Measurements from ENCODE around the gene CACNG8. TPM values are rescaled to one million over a fixed set of nuclear protein-coding genes. Genes with fewer than 3 reads are reported as not detected.
"Not testable (repeated sequence)": the region's sequence is repeated elsewhere in the genome, so short reads cannot be mapped to it uniquely, and the experiment has no call there.

CACNG8 gene
- polyA plus RNA-seq (ENCODE audit: insufficient read length in 3 of 3) = under 1 TPM; 0.17 to 0.21 (median 0.20) TPM

- DNase-seq (ENCODE audit: low read depth in 3 of 3, low spot score in 2 of 3) = no peak
Observed at GRCh38 chr19:53962887-53963431, at the start of gene CACNG8. Gene CACNG8, plus strand, starts transcription at chr19:53962937.

DNA sequence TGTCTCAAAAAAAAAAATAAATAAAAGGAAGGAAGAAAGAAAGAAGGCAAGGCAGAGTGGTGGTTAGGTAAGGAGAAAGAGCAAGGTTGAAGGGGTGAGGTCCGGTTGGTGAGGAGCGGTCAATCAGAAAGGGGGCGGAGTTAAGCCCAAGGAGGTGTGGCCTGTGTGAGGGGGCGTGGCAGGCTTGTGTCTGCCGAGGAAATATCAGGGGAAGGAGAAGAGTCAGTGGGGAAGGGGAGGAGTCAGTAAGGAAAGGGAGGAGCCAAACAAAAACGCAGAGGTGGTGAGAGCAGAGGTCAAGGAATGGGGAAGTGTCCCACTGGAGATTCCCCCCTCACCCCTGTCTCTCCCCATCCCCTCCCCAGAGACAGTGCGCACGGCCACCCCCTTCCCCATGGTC lies 47.7 kb upstream of the CACNG8 start:
- no peak for DNase-seq (ENCODE audit: low read depth in 3 of 3, low spot score in 2 of 3)

DNA sequence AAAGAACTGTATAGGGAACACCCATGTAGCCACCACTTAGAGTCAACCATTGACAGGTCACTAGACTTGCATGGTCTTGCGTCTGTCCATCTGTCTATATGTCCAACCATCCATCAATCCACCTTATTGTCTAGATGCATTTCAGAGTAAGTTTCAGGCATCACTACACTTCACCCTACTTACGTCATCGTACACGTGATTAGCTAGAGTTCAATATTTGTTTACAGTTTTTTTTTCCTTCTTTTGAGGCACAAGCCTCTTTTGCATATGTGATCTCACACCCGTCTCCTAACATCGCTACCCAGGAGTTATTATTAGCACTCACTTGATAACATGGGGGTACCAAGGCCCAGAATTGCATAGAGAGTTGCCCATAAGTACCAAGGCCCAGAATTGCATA lies 46.7 kb upstream of the CACNG8 start:
- DNase-seq (ENCODE audit: low read depth in 3 of 3, low spot score in 2 of 3) = no peak

DNA sequence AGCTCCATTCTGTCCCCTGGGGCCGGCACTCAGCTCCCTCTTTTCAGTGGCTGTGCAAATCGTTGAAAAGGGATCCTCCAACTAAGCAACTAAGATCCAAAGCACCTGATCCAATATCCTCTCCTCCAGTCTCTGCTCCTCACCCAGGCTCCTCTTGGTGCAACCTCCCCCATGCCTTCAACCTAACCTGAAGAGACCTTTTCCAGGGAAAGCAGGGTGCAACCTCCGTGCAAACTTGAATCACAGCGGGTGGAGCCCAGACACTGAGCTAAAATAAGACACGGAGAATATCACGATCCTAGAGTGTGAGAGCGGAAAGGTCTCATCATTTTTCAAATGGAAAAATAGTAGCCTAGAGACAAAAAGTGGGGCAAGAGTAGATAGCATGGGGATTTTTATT lies 45.4 kb upstream of the CACNG8 start:
- no peak for DNase-seq (ENCODE audit: low read depth in 3 of 3, low spot score in 2 of 3)

DNA sequence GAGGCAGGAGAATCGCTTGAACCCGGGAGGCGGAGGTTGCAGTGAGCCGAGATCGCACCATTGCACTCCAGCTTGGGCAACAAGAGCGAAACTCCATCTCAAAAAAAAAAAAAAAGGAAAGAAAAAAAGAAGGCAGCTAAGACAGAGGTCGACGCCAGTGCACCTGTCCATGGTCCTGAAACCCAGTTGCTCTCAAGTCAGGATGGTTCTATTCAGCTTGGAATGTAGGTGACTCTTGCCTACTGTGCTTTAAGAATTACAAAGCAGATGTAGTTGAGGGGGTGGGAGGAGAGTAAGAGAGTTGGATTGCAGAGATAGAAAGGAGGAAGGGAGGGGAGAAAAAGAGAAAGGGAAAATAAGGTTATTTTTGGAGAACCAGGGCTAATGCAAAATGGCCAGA lies 35.0 kb upstream of the CACNG8 start:
- DNase-seq (ENCODE audit: low read depth in 3 of 3, low spot score in 2 of 3) = peak; percentile 43 to 69 (median 44)

- DNase-seq (ENCODE audit: low read depth in 3 of 3, low spot score in 2 of 3) = no peak
Observed at GRCh38 chr19:53936029-53936428, 26.7 kb upstream of the CACNG8 start.

- no peak for DNase-seq (ENCODE audit: low read depth in 3 of 3, low spot score in 2 of 3)
Observed at GRCh38 chr19:53942001-53942786, 20.5 kb upstream of the CACNG8 start.

DNA sequence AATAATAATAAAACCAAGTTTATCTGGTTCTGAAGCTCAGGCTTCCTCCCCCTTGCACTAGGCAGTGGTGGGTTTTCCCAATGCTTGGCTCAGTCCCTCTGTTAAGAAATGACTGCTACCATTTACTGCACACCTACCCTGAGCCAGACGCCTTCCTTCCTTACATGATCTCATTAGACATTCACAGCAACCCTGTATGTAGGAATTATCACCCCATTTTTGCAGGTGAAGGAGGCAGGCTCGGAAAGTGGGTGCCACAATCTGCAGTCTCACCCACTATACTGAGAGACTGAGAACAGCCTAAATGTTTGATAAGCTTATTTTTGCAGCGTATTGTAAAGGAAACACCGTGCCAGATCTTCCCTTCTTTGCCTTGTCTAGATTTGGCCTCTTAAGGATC lies 18.3 kb upstream of the CACNG8 start:
- DNase-seq (ENCODE audit: low read depth in 3 of 3, low spot score in 2 of 3) = no peak

DNA sequence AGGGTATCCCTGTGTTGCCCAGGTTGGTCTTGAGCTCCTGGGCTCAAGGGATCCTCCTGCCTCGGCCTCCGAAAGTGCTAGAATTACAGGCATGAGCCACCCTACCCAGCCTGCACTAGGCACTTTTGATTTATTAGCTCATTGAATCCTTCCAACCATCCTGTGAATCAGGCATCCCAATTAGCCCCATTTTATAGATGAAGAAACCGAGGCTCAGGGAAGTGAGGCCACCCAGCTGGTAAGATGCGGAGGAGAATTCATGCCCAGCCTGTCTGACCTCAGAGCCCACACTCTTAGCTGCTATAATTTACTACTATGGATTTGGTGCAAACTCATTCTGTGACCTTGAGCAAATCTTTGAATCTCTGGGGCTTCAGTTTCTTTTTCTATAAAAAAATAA lies 17.8 kb upstream of the CACNG8 start:
- no peak for DNase-seq (ENCODE audit: low read depth in 3 of 3, low spot score in 2 of 3)

GRCh38 chr19:53945441-53945840 lies 17.3 kb upstream of the CACNG8 start:
- DNase-seq (ENCODE audit: low read depth in 3 of 3, low spot score in 2 of 3) = no peak

- DNase-seq (ENCODE audit: low read depth in 3 of 3, low spot score in 2 of 3) = no peak
Observed at GRCh38 chr19:53945998-53946397, 16.7 kb upstream of the CACNG8 start.

DNA sequence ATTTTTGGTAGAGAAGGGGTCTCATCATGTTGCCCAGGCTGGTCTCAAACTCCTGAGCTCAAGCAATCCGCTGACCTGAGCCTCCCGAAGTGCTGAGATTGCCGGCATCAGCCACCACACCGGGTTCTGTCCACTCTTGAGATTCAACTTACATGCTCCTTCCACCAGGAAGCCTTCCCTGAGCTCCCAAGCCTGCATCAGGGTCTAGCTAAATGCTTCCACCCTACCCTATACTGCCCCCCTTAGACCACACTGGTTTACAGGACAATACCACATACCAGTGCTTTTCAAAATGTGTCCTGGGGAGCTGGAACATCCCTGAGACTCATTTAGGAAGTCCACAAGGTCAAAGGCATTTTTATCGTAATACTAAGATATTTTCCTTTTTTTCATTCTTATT lies 15.1 kb upstream of the CACNG8 start:
- no peak for DNase-seq (ENCODE audit: low read depth in 3 of 3, low spot score in 2 of 3)

DNA sequence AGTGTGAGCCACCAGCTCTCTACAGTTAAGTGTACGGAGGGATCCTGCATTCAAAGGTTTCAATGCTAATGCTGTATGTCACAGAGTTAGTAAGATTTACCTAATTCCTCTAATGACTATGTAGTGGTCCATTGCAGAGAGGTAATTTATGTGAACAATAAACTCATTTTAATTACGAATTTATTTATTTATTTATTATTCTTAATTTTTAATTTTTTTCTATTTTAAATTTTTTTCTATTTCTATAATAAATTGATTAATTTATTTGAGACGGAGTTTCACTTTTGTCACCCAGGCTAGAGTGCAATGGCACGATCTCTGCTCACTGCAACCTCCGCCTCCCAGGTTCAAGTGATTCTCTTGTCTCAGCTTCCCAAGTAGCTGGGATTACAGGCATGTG lies 14.1 kb upstream of the CACNG8 start:
- not testable (repeated sequence) for DNase-seq (ENCODE audit: low read depth in 3 of 3, low spot score in 2 of 3)

DNA sequence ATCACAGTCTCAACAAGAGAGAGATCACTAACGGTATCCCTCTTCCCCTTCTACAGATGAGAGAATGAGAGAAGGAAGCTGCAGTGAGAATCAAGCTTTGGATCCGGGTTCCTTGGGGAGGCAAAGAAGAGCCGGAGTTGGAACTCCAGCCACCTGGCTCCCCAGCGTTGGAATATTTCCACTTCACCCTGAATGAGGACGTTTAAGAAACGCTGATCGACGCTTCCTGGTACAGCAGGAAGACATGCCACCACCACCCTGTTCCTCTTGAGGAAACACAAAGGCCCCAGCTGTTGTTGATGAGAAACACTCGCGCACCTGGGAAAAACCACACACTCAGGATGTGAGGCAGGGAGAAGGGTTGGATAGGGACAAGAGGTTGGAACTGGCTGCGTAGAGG lies 11.3 kb upstream of the CACNG8 start:
- DNase-seq (ENCODE audit: low read depth in 3 of 3, low spot score in 2 of 3) = no peak

- DNase-seq (ENCODE audit: low read depth in 3 of 3, low spot score in 2 of 3) = no peak
Observed at GRCh38 chr19:53951947-53952346, 10.8 kb upstream of the CACNG8 start.

GRCh38 chr19:53953383-53953782 lies 9.4 kb upstream of the CACNG8 start:
- no peak for DNase-seq (ENCODE audit: low read depth in 3 of 3, low spot score in 2 of 3)

DNA sequence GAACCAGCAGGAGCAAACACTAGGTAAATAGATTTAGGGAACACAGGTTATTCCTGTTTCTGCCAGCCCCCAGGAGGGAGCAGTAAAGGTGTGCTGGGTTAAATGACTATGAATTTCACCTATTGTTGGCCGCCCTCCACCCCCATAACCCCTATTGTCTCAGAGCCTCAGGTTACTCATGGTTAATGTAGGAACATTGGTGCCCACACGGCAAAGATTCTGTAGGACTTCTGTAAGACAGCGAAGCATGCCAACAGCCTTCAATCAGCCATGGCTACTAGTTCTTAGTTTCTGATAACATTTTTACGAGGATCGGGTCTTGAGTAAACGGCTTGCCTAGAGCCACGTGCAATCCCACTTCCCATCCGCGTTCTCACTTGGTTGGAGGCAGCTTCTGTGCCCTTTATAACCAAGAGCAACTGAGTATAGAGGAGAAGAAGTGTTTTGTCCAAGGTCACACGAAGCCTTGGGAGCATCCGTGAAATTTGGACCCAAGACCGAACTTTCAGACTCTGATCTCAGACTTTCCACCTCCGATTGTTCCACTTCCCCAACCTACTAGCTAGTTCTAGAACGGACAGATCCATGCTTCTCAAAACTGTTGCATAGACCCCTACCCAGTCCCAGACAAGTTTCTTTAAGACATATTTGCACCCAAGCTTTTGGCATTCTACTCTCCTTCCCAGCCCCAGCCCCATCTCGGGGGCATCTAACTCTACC lies 5.1 kb upstream of the CACNG8 start:
- no peak for DNase-seq (ENCODE audit: low read depth in 3 of 3, low spot score in 2 of 3)

- DNase-seq (ENCODE audit: low read depth in 3 of 3, low spot score in 2 of 3) = no peak
Observed at GRCh38 chr19:53958168-53958571, 4.6 kb upstream of the CACNG8 start.

- DNase-seq (ENCODE audit: low read depth in 3 of 3, low spot score in 2 of 3) = no peak
Observed at GRCh38 chr19:53958823-53959757, 3.6 kb upstream of the CACNG8 start.

DNA sequence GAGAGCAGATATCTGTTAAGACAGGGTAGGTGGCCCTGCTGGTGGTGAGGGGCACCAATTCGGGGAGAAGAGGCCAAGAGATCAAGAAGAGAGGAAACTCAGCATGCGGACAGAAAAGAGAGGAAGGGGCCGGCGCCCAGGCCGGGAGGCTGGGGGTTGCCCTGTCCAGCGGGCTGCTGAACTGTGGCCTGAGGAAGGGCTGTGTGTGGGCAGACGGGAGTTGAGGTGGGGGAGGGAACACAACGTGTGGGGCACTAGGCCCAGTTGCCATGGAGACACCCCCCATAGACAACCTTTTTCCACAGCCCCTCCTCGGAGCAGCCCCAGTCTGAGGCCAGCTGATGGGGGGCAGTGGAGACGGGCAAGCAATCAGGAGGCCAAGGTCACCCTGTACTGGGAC lies 2.5 kb upstream of the CACNG8 start:
- no peak for DNase-seq (ENCODE audit: low read depth in 3 of 3, low spot score in 2 of 3)

- no peak for DNase-seq (ENCODE audit: low read depth in 3 of 3, low spot score in 2 of 3)
Observed at GRCh38 chr19:53960886-53961285, 1.9 kb upstream of the CACNG8 start.

All from right renal cortex interstitium (tissue), 3 donors.